Heart left ventricle (tissue), 16 donors: ENCODE data around the gene PROCR. TPM values are rescaled to one million over a fixed set of nuclear protein-coding genes. Genes with fewer than 3 reads are reported as not detected.

Source experiments
- ATAC-seq, 4 donors: fragments of 200-7000 bp; cut with Tn5 transposase; one replicate each; pipeline ENCODE4 v1.9.1; 2020 to 2022; ENCODE audit warnings: moderate library complexity in 4 of 4, mild to moderate bottlenecking in 3 of 4, moderate number of reproducible peaks in 1 of 4
- DNase-seq, 5 donors: peaks; one replicate each; pipeline ENCODE4 v3.0.0-alpha.2; 2020
- H3K27ac ChIP-seq, 12 donors: fragments of 200-600 bp; sonication (generic) in 4 of 12; one replicate each; pipeline versions ENCODE4 v1.5.0 to v1.8.0; 2016 to 2022; ENCODE audit warnings: mild to moderate bottlenecking in 2 of 12
- H3K27me3 ChIP-seq, 9 donors: fragments of 200-600 bp; sonication (generic) in 2 of 9; one replicate each; pipeline versions ENCODE4 v1.5.1 to v1.8.0; 2016 to 2022; ENCODE audit warnings: mild to moderate bottlenecking in 3 of 9
- H3K36me3 ChIP-seq, 9 donors: fragments of 200-600 bp; sonication (generic) in 2 of 9; one replicate each; pipeline versions ENCODE4 v1.5.0 to v1.8.0; 2018 to 2022; ENCODE audit warnings: mild to moderate bottlenecking in 2 of 9
- H3K4me1 ChIP-seq, 12 donors: fragments of 200-600 bp; sonication (generic) in 4 of 12; one replicate each; pipeline versions ENCODE4 v1.5.0 to v1.8.0; 2016 to 2022; ENCODE audit warnings: mild to moderate bottlenecking in 3 of 12
- H3K4me3 ChIP-seq, 12 donors: fragments of 200-600 bp; sonication (generic) in 4 of 12; one replicate each; pipeline versions ENCODE4 v1.5.0 to v1.8.0; 2017 to 2022; ENCODE audit warnings: mild to moderate bottlenecking in 9 of 12, moderate library complexity in 4 of 12
- H3K9me3 ChIP-seq, 12 donors: fragments of 200-600 bp; sonication (generic) in 4 of 12; one replicate each; pipeline versions ENCODE4 v1.5.0 to v1.8.0; 2016 to 2022; ENCODE audit warnings: mild to moderate bottlenecking in 1 of 12
- POLR2A ChIP-seq, 2 donors: fragments of 450-650 bp; IDR thresholded peaks; one replicate each; pipeline ENCODE4 v1.6.1; 2017; ENCODE audit warnings: antibody characterized with exemption in 2 of 2, mild to moderate bottlenecking in 2 of 2, moderate library complexity in 2 of 2
- WGBS, 4 donors: extraction: QIAGEN DNeasy Blood & Tissue Kit in 2 of 4; methylation state at CpG; one replicate each; pipeline versions ENCODE4 v1.1.5 to v1.1.7; 2013 to 2018; 5-methylcytosine and 5-hydroxymethylcytosine counted together
- intact Hi-C, 10 donors: fragments of 100-400 bp; cut with DNase I; formaldehyde crosslinking; loops; one replicate each; pipeline versions ENCODE4 v1.11.1 to v1.14.2; 2022
- polyA plus RNA-seq, 2 donors: library from polyadenylated mRNA; stranded (reverse); fragments of 200-250 nt; gene quantifications; one replicate each; pipeline ENCODE4 v1.2.3, GENCODE V29; 2013
- total RNA-seq, 9 donors: library from RNA; depleted of rRNA in 2 of 9; stranded (reverse); fragments of >200 nt in 2 of 9; fragmentation: NEBNext Ultra II Directional in 3 of 9; extraction: Animal tissue kit (Norgen Biotek cat#: 25700) in 3 of 9; gene quantifications; one replicate each; pipeline versions ENCODE4 v1.1.0 to v1.2.4, GENCODE V29; 2016 to 2023
- TF ChIP-seq, protein P1 (sequence below), 12 donors: fragments of 200-600 bp; sonication (generic) in 4 of 12; IDR thresholded peaks; one replicate each; pipeline versions ENCODE4 v1.5.0 to v1.8.0; 2018 to 2022; ENCODE audit warnings: antibody characterized with exemption in 12 of 12, mild to moderate bottlenecking in 5 of 12
- donor health status: ischemic (EF 13 %, LVEDD 7.1; RV severe dilation, severe dysfunction).
- donor health status: healthy with polysubstance abuse.
- donor health status: DM: no; HTN: yes; CAD: no.
- donor health status: DM: no; HTN: no; CAD: no.
- donor health status: ischemic (EF 25% LVEDD 6.9; RV normal size, moderate dysfunction).
- donor health status: ischemic (EF 25% LVEDD 5.7; RV mildly dilated, moderate dysfunction).
- donor health status: healthy.
- donor health status: DM: yes; HTN: yes; CAD: no.
- donor health status: ischemic (EF 35%, LVEDD 5.7; RV mildly dilated, moderate dysfunction).
- donor health status: nonischemic (EF 11% LVEDD 7.7; RV severe dilation, severe dysfunction).
- donor health status: DM: yes; HTN: yes; CAD: no.
- donor health status: PGD.
- donor health status: ischemic (EF 29% LVEDD 5.4; RV normal size, mild dysfunction).
- donor health status: nonischemic (EF 23%, LVEDD 6.1; RV moderate dilation, normal function).

The PROCR gene
- total and polyA plus RNA-seq, 11 donors = 2.5 to 64.6 (median 11.9) TPM

DNA sequence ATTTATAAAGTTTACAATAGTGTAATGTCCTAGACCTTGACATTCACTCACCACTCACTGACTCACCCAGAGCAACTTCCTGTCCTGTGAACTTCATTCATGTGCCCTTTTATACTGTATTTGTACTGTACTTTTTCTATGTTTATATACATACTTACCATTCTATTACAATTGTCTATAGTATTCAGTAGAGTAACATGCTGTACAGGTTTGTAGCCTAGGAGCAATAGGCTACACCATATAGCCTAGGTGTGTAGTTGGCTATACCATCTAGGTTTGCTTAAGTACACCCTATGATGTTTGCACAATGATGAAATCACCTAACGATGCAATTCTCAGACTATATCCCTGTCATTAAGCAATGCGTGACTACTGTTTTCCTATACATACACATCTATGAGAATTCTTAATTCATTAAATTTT is 42.2 kb upstream of the PROCR start:
- H3K4me3 ChIP-seq = no peak overlapping the region
- H3K27me3 ChIP-seq = no peaks in the 10 kb centered on the region
- H3K36me3 ChIP-seq = peaks cover 0 to 100% (median 90%) of the 10 kb centered on the region in 9 donors
- no peak for DNase-seq
- ATAC-seq = no peak
- intact Hi-C loops = no loop called here
- TF ChIP-seq POLR2A (IDR thresholded peaks at IDR 0.05) = no peak
- TF ChIP-seq, protein P1, sequence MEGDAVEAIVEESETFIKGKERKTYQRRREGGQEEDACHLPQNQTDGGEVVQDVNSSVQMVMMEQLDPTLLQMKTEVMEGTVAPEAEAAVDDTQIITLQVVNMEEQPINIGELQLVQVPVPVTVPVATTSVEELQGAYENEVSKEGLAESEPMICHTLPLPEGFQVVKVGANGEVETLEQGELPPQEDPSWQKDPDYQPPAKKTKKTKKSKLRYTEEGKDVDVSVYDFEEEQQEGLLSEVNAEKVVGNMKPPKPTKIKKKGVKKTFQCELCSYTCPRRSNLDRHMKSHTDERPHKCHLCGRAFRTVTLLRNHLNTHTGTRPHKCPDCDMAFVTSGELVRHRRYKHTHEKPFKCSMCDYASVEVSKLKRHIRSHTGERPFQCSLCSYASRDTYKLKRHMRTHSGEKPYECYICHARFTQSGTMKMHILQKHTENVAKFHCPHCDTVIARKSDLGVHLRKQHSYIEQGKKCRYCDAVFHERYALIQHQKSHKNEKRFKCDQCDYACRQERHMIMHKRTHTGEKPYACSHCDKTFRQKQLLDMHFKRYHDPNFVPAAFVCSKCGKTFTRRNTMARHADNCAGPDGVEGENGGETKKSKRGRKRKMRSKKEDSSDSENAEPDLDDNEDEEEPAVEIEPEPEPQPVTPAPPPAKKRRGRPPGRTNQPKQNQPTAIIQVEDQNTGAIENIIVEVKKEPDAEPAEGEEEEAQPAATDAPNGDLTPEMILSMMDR (IDR thresholded peaks at IDR 0.05) = no peak
- peaks cover 0 to 10% (median 3%) of the 10 kb centered on the region in 12 donors for H3K4me1 ChIP-seq
- H3K27ac ChIP-seq = no peak overlapping the region
- H3K9me3 ChIP-seq = no peaks in the 10 kb centered on the region
- 92 to 96% (median 93%) methylated on average over 2 of the region's 2 CpGs for WGBS, 4 donors

DNA sequence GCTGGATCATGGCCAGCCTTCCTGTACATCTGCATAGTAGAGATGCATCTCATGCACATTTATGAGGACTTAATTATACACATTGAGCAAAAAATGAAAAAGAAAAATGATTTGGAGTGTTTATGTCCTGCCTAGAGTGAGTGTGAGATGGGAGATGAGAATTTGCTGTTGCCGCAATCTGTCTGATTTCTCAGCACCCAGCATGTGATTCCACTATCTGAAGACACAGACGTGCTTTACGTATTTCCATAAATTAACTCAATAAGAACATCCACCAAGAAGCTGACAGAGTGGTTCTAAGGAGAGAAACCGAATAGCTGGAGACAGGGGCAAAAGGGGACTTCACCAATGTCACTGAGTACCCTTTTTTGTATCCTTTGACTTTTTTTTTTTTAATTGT is 39.9 kb upstream of the PROCR start:
- WGBS, 4 donors = 87 to 93% (median 89%) methylated on average over 4 of the region's 4 CpGs
- TF ChIP-seq POLR2A (IDR thresholded peaks at IDR 0.05) = no peak
- TF ChIP-seq, protein P1 (IDR thresholded peaks at IDR 0.05) = no peak
- Histone ChIP-seq H3K4me3 (no peak overlapping the region), H3K9me3 (no peaks in the 10 kb centered on the region), H3K27ac (no peak overlapping the region), H3K36me3 (peaks cover 0 to 100% (median 74%) of the 10 kb centered on the region in 9 donors), H3K4me1 (peaks cover 0 to 33% (median 18%) of the 10 kb centered on the region in 12 donors), H3K27me3 (no peaks in the 10 kb centered on the region)
- intact Hi-C loops = no loop called here
- ATAC-seq (no peak), DNase-seq (no peak)

DNA sequence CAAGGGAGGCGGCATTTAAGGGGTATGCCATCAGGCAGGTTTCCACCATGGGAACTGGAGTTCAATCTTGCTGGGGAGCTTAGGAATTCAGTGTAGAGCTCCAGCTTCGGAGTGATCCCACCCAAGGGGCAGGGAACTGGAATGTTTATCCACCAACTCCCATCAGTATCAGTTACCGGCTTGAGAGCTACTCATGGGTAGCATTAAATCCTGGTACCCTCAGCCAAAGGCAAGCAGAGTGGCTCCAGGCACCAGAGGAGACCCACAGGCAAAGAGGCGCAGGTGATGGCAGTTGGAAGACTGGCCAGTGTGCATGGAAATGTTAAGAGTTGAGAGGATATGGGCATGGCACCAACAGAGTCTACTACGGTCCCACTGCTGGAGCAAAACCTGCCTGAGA is 38.8 kb upstream of the PROCR start:
- DNase-seq = no peak
- Histone ChIP-seq H3K9me3 (no peaks in the 10 kb centered on the region), H3K4me1 (peaks cover 0 to 37% (median 18%) of the 10 kb centered on the region in 12 donors), H3K27ac (peak overlapping the region in 1 of 12 donors; percentile 24), H3K27me3 (no peaks in the 10 kb centered on the region), H3K4me3 (no peak overlapping the region), H3K36me3 (peaks cover 0 to 100% (median 72%) of the 10 kb centered on the region in 9 donors)
- 78 to 90% (median 88%) methylated on average over 5 of the region's 5 CpGs for WGBS, 4 donors
- ATAC-seq = no peak
- TF ChIP-seq, protein P1 (IDR thresholded peaks at IDR 0.05) = no peak
- TF ChIP-seq POLR2A (IDR thresholded peaks at IDR 0.05) = no peak
- intact Hi-C loops = no loop called here

DNA sequence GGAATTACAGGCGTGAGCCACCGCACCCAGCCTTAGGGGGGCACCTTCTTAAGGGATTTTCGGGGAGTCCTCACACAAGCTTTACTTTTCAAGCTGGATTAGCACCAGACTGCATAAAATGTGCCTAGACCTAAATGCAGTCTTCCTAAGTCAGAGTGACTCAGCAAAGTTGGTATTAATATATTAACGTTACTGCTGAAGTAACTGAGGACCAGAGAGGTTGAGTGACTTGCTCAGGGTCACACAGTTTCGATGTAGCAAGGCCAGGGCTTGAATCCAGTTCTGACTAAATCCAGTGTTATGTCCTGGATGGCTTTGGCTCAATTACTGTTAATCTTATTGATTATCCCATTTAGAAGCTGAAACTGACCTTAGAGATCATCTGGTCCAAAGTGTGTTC is 38.1 kb upstream of the PROCR start:
- peaks cover 0 to 98% (median 73%) of the 10 kb centered on the region in 9 donors for H3K36me3 ChIP-seq
- intact Hi-C loops = no loop called here
- WGBS, 4 donors = 89 to 94% (median 92%) methylated on average over 5 of the region's 5 CpGs

More for the DNA sequence above, 38.1 kb upstream of the PROCR start:
- H3K27me3 ChIP-seq = no peaks in the 10 kb centered on the region
- TF ChIP-seq, protein P1 (IDR thresholded peaks at IDR 0.05) = no peak
- peaks cover 0 to 37% (median 18%) of the 10 kb centered on the region in 12 donors for H3K4me1 ChIP-seq
- no peak overlapping the region for H3K4me3 ChIP-seq
- no peak for ATAC-seq
- H3K27ac ChIP-seq = peak overlapping the region in 6 of 12 donors; percentile 35 to 89 (median 69)
- no peaks in the 10 kb centered on the region for H3K9me3 ChIP-seq
- no peak for DNase-seq
